GM23338 (cell line): ENCODE measurements around the gene ATXN2.

ENCODE experiments used
- CREB1 ChIP-seq: fragments of 250-450 bp; sonication (Bioruptor Pico); IDR thresholded peaks from 2 replicates; pipeline ENCODE4 v1.5.0; 2020; ENCODE audit warnings: low read depth, mild to moderate bottlenecking, moderate library complexity
- CTCF ChIP-seq, 2 experiments: fragments of 200-600 bp in 1 of 2; sonication (generic) in 1 of 2; conservative IDR thresholded peaks; 2 replicates each; pipeline versions ENCODE4 v1.5.1 to v1.6.1; 2016 to 2017; ENCODE audit warnings: antibody characterized with exemption in 2 of 2, low read depth in 2 of 2, mild to moderate bottlenecking in 2 of 2, moderate library complexity in 1 of 2
- EZH2 ChIP-seq: fragments of 200-600 bp; sonication (generic); IDR thresholded peaks from one replicate; pipeline ENCODE4 v1.8.0; 2017; ENCODE audit warnings: antibody characterized with exemption, mild to moderate bottlenecking, low read depth; ENCODE audit not compliant: unreplicated experiment
- EZH2phosphoT487 ChIP-seq: fragments of 200-600 bp; sonication (generic); IDR thresholded peaks from one replicate; pipeline ENCODE4 v1.8.1; 2018; ENCODE audit warnings: antibody characterized with exemption; ENCODE audit not compliant: unreplicated experiment
- JUNB ChIP-seq: IDR thresholded peaks from one replicate; pipeline ENCODE4 v1.6.1; 2016; ENCODE audit warnings: antibody characterized with exemption; ENCODE audit not compliant: unreplicated experiment
- POLR2AphosphoS5 ChIP-seq: IDR thresholded peaks from 2 replicates; pipeline ENCODE4 v1.6.1; 2016; ENCODE audit warnings: antibody characterized with exemption, low read depth
- ZNF331 ChIP-seq: fragments of 250-450 bp; sonication (Bioruptor Pico); IDR thresholded peaks from 2 replicates; pipeline ENCODE4 v1.5.0; 2020; ENCODE audit warnings: low read depth, mild to moderate bottlenecking, moderate library complexity
- ZNF462 ChIP-seq: fragments of 250-450 bp; sonication (Bioruptor Pico); IDR thresholded peaks from 2 replicates; pipeline ENCODE4 v1.5.0; 2020; ENCODE audit warnings: mild to moderate bottlenecking, moderate library complexity
- TF ChIP-seq, protein P1 (sequence below): IDR thresholded peaks from 2 replicates; pipeline ENCODE4 v1.6.1; 2016; ENCODE audit warnings: antibody characterized with exemption
- TF ChIP-seq, protein P2 (sequence below): IDR thresholded peaks from one replicate; pipeline ENCODE4 v1.6.1; 2018; ENCODE audit warnings: antibody characterized with exemption; ENCODE audit not compliant: unreplicated experiment

- no peak for TF ChIP-seq EZH2
- no peak for TF ChIP-seq CTCF (conservative IDR thresholded peaks at IDR 0.05; ENCODE audit: low read depth in 2 of 2)
- TF ChIP-seq JUNB: no peak
- TF ChIP-seq POLR2AphosphoS5: no peak
- TF ChIP-seq, protein P1, sequence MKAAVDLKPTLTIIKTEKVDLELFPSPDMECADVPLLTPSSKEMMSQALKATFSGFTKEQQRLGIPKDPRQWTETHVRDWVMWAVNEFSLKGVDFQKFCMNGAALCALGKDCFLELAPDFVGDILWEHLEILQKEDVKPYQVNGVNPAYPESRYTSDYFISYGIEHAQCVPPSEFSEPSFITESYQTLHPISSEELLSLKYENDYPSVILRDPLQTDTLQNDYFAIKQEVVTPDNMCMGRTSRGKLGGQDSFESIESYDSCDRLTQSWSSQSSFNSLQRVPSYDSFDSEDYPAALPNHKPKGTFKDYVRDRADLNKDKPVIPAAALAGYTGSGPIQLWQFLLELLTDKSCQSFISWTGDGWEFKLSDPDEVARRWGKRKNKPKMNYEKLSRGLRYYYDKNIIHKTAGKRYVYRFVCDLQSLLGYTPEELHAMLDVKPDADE: no peak
- TF ChIP-seq, protein P2, sequence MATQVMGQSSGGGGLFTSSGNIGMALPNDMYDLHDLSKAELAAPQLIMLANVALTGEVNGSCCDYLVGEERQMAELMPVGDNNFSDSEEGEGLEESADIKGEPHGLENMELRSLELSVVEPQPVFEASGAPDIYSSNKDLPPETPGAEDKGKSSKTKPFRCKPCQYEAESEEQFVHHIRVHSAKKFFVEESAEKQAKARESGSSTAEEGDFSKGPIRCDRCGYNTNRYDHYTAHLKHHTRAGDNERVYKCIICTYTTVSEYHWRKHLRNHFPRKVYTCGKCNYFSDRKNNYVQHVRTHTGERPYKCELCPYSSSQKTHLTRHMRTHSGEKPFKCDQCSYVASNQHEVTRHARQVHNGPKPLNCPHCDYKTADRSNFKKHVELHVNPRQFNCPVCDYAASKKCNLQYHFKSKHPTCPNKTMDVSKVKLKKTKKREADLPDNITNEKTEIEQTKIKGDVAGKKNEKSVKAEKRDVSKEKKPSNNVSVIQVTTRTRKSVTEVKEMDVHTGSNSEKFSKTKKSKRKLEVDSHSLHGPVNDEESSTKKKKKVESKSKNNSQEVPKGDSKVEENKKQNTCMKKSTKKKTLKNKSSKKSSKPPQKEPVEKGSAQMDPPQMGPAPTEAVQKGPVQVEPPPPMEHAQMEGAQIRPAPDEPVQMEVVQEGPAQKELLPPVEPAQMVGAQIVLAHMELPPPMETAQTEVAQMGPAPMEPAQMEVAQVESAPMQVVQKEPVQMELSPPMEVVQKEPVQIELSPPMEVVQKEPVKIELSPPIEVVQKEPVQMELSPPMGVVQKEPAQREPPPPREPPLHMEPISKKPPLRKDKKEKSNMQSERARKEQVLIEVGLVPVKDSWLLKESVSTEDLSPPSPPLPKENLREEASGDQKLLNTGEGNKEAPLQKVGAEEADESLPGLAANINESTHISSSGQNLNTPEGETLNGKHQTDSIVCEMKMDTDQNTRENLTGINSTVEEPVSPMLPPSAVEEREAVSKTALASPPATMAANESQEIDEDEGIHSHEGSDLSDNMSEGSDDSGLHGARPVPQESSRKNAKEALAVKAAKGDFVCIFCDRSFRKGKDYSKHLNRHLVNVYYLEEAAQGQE: no peak
- TF ChIP-seq EZH2phosphoT487: no peak
- no peak for TF ChIP-seq ZNF462 (CRISPR knock-in tag)
- TF ChIP-seq ZNF331 (CRISPR knock-in tag): no peak
- TF ChIP-seq CREB1 (CRISPR knock-in tag): no peak
These were observed 186.2 kb downstream of the ATXN2 start for GRCh38 chr12:111412830-111413441.
